Measurements from ENCODE around the gene HRC.

Gene HRC

GRCh38 chr19:49118565-49119410 is 36.4 kb downstream of the HRC start, which contains the start of gene C19orf73:
Gene C19orf73 (minus strand): TSS chr19:49119143. CDS start chr19:49119022, 121 bp downstream.
- Histone ChIP-seq H3K79me2 (ENCODE audit: low read length) (no peaks in the 10 kb centered on the region), H3K4me1 (ENCODE audit: low read length) (peaks cover 10% of the 10 kb centered on the region), H3F3A (ENCODE audit: insufficient read depth, low read length) (0 out of 2 replicates have a peak, but pooled peaks cover 4% of the 10 kb centered on the region), H3K9me3 (replicated peaks; ENCODE audit: insufficient read depth, low read length) (no peaks in the 10 kb centered on the region), H4K20me1 (ENCODE audit: insufficient read depth, low read length) (no peaks in the 10 kb centered on the region), H3K9me2 (replicated peaks; ENCODE audit: insufficient read depth, low read length) (no peaks in the 10 kb centered on the region), H3K4me3 (ENCODE audit: low read length) (peak within 1 kb of the TSS; percentile 86), H3K9ac (ENCODE audit: low read length) (peak within 1 kb of the TSS; percentile 93), H3K4me2 (ENCODE audit: low read depth, low read length) (peak within 1 kb of the TSS; percentile 100), H3K27me3 (replicated peaks; ENCODE audit: insufficient read depth, low read length) (peaks cover 24% of the 10 kb centered on the region), H3K27ac (ENCODE audit: low read length) (peak within 1 kb of the TSS; percentile 75; the same call in 1 of the 2 replicates), H3K36me3 (replicated peaks; ENCODE audit: insufficient read depth, low read length) (no peaks in the 10 kb centered on the region), H2AFZ (ENCODE audit: low read length) (peak within 1 kb of the TSS; percentile 94)
- peak; percentile 93 for DNase-seq
- TF ChIP-seq EZH2phosphoT487 (IDR thresholded peaks at IDR 0.05; ENCODE audit: low read length): no peak
- TF ChIP-seq CTCF (IDR thresholded peaks at IDR 0.05; ENCODE audit: low read length): no peak
- no peak for TF ChIP-seq EZH2 (optimal IDR thresholded peaks at IDR 0.05; ENCODE audit: low read depth, low read length)

GRCh38 chr19:49117677-49118564 is 37.3 kb downstream of the HRC start:
- H3K27me3 ChIP-seq (replicated peaks; ENCODE audit: insufficient read depth, low read length): peaks cover 24% of the 10 kb centered on the region
- no peak for DNase-seq
- H3K79me2 ChIP-seq (ENCODE audit: low read length): no peaks in the 10 kb centered on the region
- H3K4me3 ChIP-seq (ENCODE audit: low read length): peak overlapping the region; percentile 86
- H3K36me3 ChIP-seq (replicated peaks; ENCODE audit: insufficient read depth, low read length): no peaks in the 10 kb centered on the region
- peak overlapping the region; percentile 94 for H2AFZ ChIP-seq (ENCODE audit: low read length)
- no peaks in the 10 kb centered on the region for H3K9me3 ChIP-seq (replicated peaks; ENCODE audit: insufficient read depth, low read length)
- peaks cover 10% of the 10 kb centered on the region for H3K4me1 ChIP-seq (ENCODE audit: low read length)
- TF ChIP-seq CTCF (IDR thresholded peaks at IDR 0.05; ENCODE audit: low read length) (no peak), EZH2phosphoT487 (IDR thresholded peaks at IDR 0.05; ENCODE audit: low read length) (no peak), EZH2 (optimal IDR thresholded peaks at IDR 0.05; ENCODE audit: low read depth, low read length) (no peak)
- H3K27ac ChIP-seq (ENCODE audit: low read length): peak overlapping the region; percentile 75; the same call in 1 of the 2 replicates
- 0 out of 2 replicates have a peak, but pooled peaks cover 4% of the 10 kb centered on the region for H3F3A ChIP-seq (ENCODE audit: insufficient read depth, low read length)
- H3K4me2 ChIP-seq (ENCODE audit: low read depth, low read length): peak overlapping the region; percentile 100
- H3K9me2 ChIP-seq (replicated peaks; ENCODE audit: insufficient read depth, low read length): no peaks in the 10 kb centered on the region
- peak overlapping the region; percentile 93 for H3K9ac ChIP-seq (ENCODE audit: low read length)
- H4K20me1 ChIP-seq (ENCODE audit: insufficient read depth, low read length): no peaks in the 10 kb centered on the region

- Histone ChIP-seq H3K79me2 (ENCODE audit: low read length) (no peaks in the 10 kb centered on the region), H3K9me2 (replicated peaks; ENCODE audit: insufficient read depth, low read length) (no peaks in the 10 kb centered on the region), H3K4me3 (ENCODE audit: low read length) (no peak overlapping the region), H3K4me2 (ENCODE audit: low read depth, low read length) (no peak overlapping the region), H3K36me3 (replicated peaks; ENCODE audit: insufficient read depth, low read length) (no peaks in the 10 kb centered on the region), H3K27me3 (replicated peaks; ENCODE audit: insufficient read depth, low read length) (peaks cover 19% of the 10 kb centered on the region), H3K4me1 (ENCODE audit: low read length) (peaks cover 10% of the 10 kb centered on the region), H2AFZ (ENCODE audit: low read length) (no peak overlapping the region), H3K27ac (ENCODE audit: low read length) (no peak overlapping the region), H4K20me1 (ENCODE audit: insufficient read depth, low read length) (no peaks in the 10 kb centered on the region), H3K9ac (ENCODE audit: low read length) (no peak overlapping the region), H3K9me3 (replicated peaks; ENCODE audit: insufficient read depth, low read length) (no peaks in the 10 kb centered on the region), H3F3A (ENCODE audit: insufficient read depth, low read length) (0 out of 2 replicates have a peak, but pooled peaks cover 4% of the 10 kb centered on the region)
- TF ChIP-seq CTCF (IDR thresholded peaks at IDR 0.05; ENCODE audit: low read length) (no peak), EZH2 (optimal IDR thresholded peaks at IDR 0.05; ENCODE audit: low read depth, low read length) (no peak), EZH2phosphoT487 (IDR thresholded peaks at IDR 0.05; ENCODE audit: low read length) (no peak)
- DNase-seq: no peak
Measured at GRCh38 chr19:49116544-49116943, 38.7 kb downstream of the HRC start.

All from MM.1S (cell line).